Smooth muscle cell (in vitro differentiated cells): ENCODE results near the gene CHST5. TPM values are rescaled to one million over a fixed set of nuclear protein-coding genes. Genes with fewer than 3 reads are reported as not detected.
"Not testable (repeated sequence)": the region's sequence is repeated elsewhere in the genome, so short reads cannot be mapped to it uniquely, and the experiment has no call there.

ENCODE experiments used
- DNase-seq: peaks from one replicate; lab custom pipeline; 2025; ENCODE audit not compliant: unreplicated experiment; lab: John Stamatoyannopoulos, UW
- H2AFZ ChIP-seq: fragments of 200-600 bp; sonication (generic); 2 replicates; pipeline ENCODE4 v1.6.0; 2016; ENCODE audit warnings: antibody characterized with exemption, low read depth, mild to moderate bottlenecking
- H3F3A ChIP-seq: fragments of 200-600 bp; sonication (generic); 2 replicates; pipeline ENCODE4 v1.6.0; 2017; ENCODE audit warnings: antibody characterized with exemption, low read depth
- H3K27ac ChIP-seq: fragments of 200-600 bp; sonication (generic); 2 replicates; pipeline ENCODE4 v1.5.1; 2016; ENCODE audit warnings: low read depth, mild to moderate bottlenecking
- H3K27me3 ChIP-seq: fragments of 200-600 bp; sonication (generic); 2 replicates; pipeline ENCODE4 v1.6.1; 2016; ENCODE audit warnings: low read depth, mild to moderate bottlenecking
- H3K36me3 ChIP-seq: fragments of 200-600 bp; sonication (generic); 2 replicates; pipeline ENCODE4 v1.5.1; 2016; ENCODE audit warnings: low read depth
- H3K4me1 ChIP-seq: fragments of 200-600 bp; sonication (generic); 2 replicates; pipeline ENCODE4 v1.5.1; 2016; ENCODE audit warnings: low read depth
- H3K4me2 ChIP-seq: fragments of 200-600 bp; sonication (generic); 2 replicates; pipeline ENCODE4 v1.6.0; 2016; ENCODE audit warnings: mild to moderate bottlenecking
- H3K4me3 ChIP-seq: fragments of 200-600 bp; sonication (generic); 2 replicates; pipeline ENCODE4 v1.5.1; 2016; ENCODE audit warnings: mild to moderate bottlenecking
- H3K79me2 ChIP-seq: fragments of 200-600 bp; sonication (generic); 2 replicates; pipeline ENCODE4 v1.6.0; 2016; ENCODE audit warnings: low read depth, mild to moderate bottlenecking
- H3K9ac ChIP-seq: fragments of 200-600 bp; sonication (generic); 2 replicates; pipeline ENCODE4 v1.6.0; 2016; ENCODE audit warnings: low read depth
- H3K9me3 ChIP-seq: fragments of 200-600 bp; sonication (generic); replicated peaks from 2 replicates; pipeline ENCODE4 v1.5.1; 2016; ENCODE audit warnings: low read depth
- H4K20me1 ChIP-seq: fragments of 200-600 bp; sonication (generic); 2 replicates; pipeline ENCODE4 v1.6.0; 2016; ENCODE audit warnings: low read depth
- WGBS: methylation state at CpG from one replicate; pipeline ENCODE4 v1.1.7; 2016; ENCODE audit warnings: low lambda C conversion rate; 5-methylcytosine and 5-hydroxymethylcytosine counted together
- polyA plus RNA-seq: library from polyadenylated mRNA; unstranded; fragments of >200 nt; fragmentation: Nextera tagmentation; extraction: Ambion mirVana; gene quantifications from 2 replicates; pipeline ENCODE4 v1.2.1, GENCODE V29; 2016
- total RNA-seq: library from RNA; depleted of rRNA; stranded (reverse); fragments of >200 nt; gene quantifications from 2 replicates; pipeline ENCODE4 v1.2.3, GENCODE V29; 2014
- TF ChIP-seq, protein P1 (sequence below): fragments of 200-600 bp; sonication (generic); IDR thresholded peaks from 2 replicates; pipeline ENCODE4 v1.5.1; 2017; ENCODE audit warnings: borderline replicate concordance, mild to moderate bottlenecking, antibody characterized with exemption; ENCODE audit not compliant: insufficient read depth, poor library complexity, severe bottlenecking

The CHST5 gene
- total and polyA plus RNA-seq, 2 experiments from 2014 or later, result not detected

DNA sequence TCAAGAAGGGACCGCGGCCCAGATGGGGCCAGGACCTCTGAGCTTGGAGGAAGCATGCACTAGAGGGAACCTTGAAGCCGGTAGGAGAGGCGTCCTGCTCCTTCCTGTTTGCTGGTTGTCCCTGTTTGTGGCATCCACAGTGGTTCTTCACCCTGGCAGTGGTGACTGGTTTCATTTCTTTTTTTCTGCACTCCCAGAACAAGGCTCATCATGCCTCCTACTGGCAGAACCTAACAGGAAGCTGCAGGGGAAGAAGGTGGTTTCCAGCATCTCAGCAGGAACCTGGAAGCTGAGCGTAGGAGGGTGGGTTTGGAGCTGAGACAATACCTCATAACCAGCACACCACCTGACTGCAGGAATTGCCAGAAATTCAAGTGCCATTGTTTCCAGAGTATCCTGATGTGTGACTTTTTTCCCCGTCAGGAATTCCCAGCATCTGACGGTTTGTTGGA is 14.3 kb upstream of the CHST5 start:
- DNase-seq, result no peak
- Histone ChIP-seq H3K79me2 (peaks cover 5% of the 10 kb centered on the region), H3K4me2 (no peak overlapping the region), H3K4me3 (no peak overlapping the region), H3K27me3 (no peaks in the 10 kb centered on the region), H3K36me3 (no peaks in the 10 kb centered on the region), H3K4me1 (peaks cover 6% of the 10 kb centered on the region), H3F3A (no peaks in the 10 kb centered on the region), H3K27ac (no peak overlapping the region), H4K20me1 (no peaks in the 10 kb centered on the region), H2AFZ (no peak overlapping the region), H3K9me3 (no peaks in the 10 kb centered on the region), H3K9ac (no peak overlapping the region)
- 75% methylated on average over 7 of the region's 7 CpGs for WGBS
- TF ChIP-seq, protein P1, sequence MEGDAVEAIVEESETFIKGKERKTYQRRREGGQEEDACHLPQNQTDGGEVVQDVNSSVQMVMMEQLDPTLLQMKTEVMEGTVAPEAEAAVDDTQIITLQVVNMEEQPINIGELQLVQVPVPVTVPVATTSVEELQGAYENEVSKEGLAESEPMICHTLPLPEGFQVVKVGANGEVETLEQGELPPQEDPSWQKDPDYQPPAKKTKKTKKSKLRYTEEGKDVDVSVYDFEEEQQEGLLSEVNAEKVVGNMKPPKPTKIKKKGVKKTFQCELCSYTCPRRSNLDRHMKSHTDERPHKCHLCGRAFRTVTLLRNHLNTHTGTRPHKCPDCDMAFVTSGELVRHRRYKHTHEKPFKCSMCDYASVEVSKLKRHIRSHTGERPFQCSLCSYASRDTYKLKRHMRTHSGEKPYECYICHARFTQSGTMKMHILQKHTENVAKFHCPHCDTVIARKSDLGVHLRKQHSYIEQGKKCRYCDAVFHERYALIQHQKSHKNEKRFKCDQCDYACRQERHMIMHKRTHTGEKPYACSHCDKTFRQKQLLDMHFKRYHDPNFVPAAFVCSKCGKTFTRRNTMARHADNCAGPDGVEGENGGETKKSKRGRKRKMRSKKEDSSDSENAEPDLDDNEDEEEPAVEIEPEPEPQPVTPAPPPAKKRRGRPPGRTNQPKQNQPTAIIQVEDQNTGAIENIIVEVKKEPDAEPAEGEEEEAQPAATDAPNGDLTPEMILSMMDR, result no peak

- H3K4me2 ChIP-seq, H3K27me3 ChIP-seq, H3K4me1 ChIP-seq, H3K36me3 ChIP-seq, H2AFZ ChIP-seq, H3K9ac ChIP-seq, H3F3A ChIP-seq, H3K79me2 ChIP-seq, H3K9me3 ChIP-seq, DNase-seq, H3K4me3 ChIP-seq, H3K27ac ChIP-seq, H4K20me1 ChIP-seq: not testable (repeated sequence)
- WGBS, result 92% methylated on average over 9 of the region's 9 CpGs
Observed at GRCh38 chr16:75548456-75548855, 12.5 kb upstream of the CHST5 start.

GRCh38 chr16:75546293-75546692 is 10.4 kb upstream of the CHST5 start:
- H3K79me2 ChIP-seq, result no peaks in the 10 kb centered on the region
- no peaks in the 10 kb centered on the region for H3K36me3 ChIP-seq
- no peaks in the 10 kb centered on the region for H3K9me3 ChIP-seq
- WGBS, result 92% methylated on average over 7 of the region's 7 CpGs
- TF ChIP-seq, protein P1, result no peak
- H3F3A ChIP-seq, result no peaks in the 10 kb centered on the region
- H3K27ac ChIP-seq, result no peak overlapping the region
- H2AFZ ChIP-seq, result no peak overlapping the region
- no peak overlapping the region for H3K4me2 ChIP-seq
- H3K27me3 ChIP-seq, result no peaks in the 10 kb centered on the region
- no peaks in the 10 kb centered on the region for H3K4me1 ChIP-seq
- DNase-seq, result no peak
- no peak overlapping the region for H3K9ac ChIP-seq
- no peak overlapping the region for H3K4me3 ChIP-seq
- no peaks in the 10 kb centered on the region for H4K20me1 ChIP-seq

GRCh38 chr16:75545879-75546278 is 10.0 kb upstream of the CHST5 start:
- no CpG with 5 or more reads among the region's 1 CpG for WGBS

GRCh38 chr16:75542462-75542861 is 6.6 kb upstream of the CHST5 start:
- WGBS, result 91% methylated on average over 8 of the region's 8 CpGs
- H2AFZ ChIP-seq, H3K9me3 ChIP-seq, H3F3A ChIP-seq, H3K27ac ChIP-seq, H3K36me3 ChIP-seq, DNase-seq, H3K4me3 ChIP-seq, H4K20me1 ChIP-seq, H3K4me2 ChIP-seq, H3K27me3 ChIP-seq, H3K4me1 ChIP-seq, H3K79me2 ChIP-seq, H3K9ac ChIP-seq: not testable (repeated sequence)

More at GRCh38 chr16:75545879-75546278, 10.0 kb upstream of the CHST5 start:
- not testable (repeated sequence) for H4K20me1 ChIP-seq, H3K36me3 ChIP-seq, H3K9me3 ChIP-seq, H3F3A ChIP-seq, H3K4me2 ChIP-seq, H3K9ac ChIP-seq, H3K27ac ChIP-seq, H3K79me2 ChIP-seq, H3K4me1 ChIP-seq, DNase-seq, H3K4me3 ChIP-seq, H3K27me3 ChIP-seq, H2AFZ ChIP-seq
